ENCODE results near the gene PRDX2.
"Not testable (repeated sequence)": the region's sequence is repeated elsewhere in the genome, so short reads cannot be mapped to it uniquely, and the experiment has no call there.

- not testable (repeated sequence) for TF ChIP-seq CTCF (conservative IDR thresholded peaks at IDR 0.05; ENCODE audit: low read depth, low read length); EZH2 (IDR thresholded peaks at IDR 0.05; ENCODE audit: low read length, unreplicated experiment)
Observed at GRCh38 chr19:12846613-12847012, 45.0 kb upstream of the PRDX2 start.

Measured in PC-3 (cell line).